ENCODE data around the gene PDLIM5. TPM values are rescaled to one million over a fixed set of nuclear protein-coding genes. Genes with fewer than 3 reads are reported as not detected.
A peak's percentile ranks its signal among the peaks of the same experiment; 100 is the strongest.
"Not testable (repeated sequence)": the region's sequence is repeated elsewhere in the genome, so short reads cannot be mapped to it uniquely, and the experiment has no call there.

PDLIM5 gene, protein sequence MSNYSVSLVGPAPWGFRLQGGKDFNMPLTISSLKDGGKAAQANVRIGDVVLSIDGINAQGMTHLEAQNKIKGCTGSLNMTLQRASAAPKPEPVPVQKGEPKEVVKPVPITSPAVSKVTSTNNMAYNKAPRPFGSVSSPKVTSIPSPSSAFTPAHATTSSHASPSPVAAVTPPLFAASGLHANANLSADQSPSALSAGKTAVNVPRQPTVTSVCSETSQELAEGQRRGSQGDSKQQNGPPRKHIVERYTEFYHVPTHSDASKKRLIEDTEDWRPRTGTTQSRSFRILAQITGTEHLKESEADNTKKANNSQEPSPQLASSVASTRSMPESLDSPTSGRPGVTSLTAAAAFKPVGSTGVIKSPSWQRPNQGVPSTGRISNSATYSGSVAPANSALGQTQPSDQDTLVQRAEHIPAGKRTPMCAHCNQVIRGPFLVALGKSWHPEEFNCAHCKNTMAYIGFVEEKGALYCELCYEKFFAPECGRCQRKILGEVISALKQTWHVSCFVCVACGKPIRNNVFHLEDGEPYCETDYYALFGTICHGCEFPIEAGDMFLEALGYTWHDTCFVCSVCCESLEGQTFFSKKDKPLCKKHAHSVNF
- total RNA-seq: 491 TPM

DNA sequence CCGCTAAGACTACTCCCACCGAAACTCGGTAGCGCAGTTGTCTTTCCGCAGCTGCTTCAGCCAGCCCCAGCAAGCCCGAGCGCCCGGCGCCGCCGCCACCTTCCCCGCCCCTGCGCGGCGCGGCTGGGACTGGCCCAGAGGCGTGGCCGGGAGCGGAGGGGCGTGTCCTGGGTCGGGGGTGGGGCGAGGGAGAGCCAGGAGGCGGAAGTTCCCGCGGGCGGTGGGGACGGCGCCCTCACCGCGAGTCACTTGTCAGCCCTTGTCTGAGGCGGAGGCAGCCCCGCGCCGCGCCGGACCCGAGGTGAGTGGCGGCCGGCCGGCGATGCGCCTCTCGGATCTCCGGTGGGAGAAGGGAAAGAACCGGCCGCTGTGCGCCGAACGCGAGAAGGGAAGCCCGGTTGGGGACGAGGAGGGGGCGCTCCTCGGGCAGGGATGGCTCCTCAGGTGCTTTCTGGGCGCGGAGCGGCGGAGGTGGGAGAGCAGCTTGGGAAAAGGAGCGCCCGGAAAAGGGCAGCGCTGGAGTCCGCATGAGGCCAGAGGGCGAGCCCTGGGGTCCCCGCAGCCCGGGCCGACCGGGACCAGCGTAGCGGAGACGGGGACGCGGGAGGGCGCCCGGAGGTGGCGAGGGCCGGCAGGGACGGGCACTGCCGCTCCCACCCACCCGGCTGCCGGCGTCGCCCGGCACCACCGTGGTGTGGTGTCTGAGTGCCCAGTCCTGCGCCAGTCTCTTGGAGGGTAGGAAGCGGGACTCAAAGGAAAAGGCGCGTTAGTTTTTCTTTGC lies at the start of gene PDLIM5:
Gene PDLIM5 (plus strand): TSS at position 248 of the 781 bp plus-strand sequence. CDS start 3,347 bp downstream, outside the sequence.
- DNase-seq: peak; percentile 96

DNA sequence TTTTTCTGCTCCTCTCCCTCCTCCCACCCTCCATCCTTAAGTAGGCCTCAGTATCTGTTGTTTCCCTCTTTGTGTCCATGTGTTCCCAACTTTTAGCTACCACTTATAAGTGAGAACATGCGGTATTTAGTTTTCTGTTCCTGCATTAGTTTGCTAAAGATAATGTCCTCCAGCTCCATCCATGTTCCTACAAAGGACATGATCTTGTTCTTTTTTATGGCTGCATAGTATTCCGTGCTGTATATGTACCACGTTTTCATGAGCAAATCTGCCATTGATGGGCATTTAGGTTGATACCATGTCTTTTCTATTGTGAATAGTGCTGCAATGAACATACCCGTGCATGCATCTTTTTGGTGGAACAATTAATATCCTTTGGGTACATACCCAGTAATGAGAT lies 49.3 kb upstream of the PDLIM5 start:
- DNase-seq: not testable (repeated sequence)

DNA sequence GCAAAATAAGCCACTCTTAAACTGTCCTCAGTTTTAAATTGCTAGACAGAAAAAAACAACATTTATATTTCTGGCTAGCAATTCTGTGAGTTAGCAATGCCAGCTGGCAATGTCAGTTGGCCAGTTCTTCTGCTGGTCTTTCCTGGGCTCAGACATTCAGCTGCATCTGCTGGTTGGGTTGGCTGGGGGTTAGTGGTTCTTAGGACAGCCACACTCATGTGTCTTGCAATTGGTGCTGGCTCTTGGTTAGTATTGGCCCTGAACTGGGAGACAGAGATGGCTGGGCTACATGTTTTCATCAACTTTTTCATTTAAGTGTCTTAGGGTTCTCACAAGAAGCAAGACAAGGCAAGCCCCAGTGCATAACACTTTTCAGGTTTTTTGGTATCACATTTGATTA lies 48.0 kb upstream of the PDLIM5 start:
- DNase-seq: no peak

DNA sequence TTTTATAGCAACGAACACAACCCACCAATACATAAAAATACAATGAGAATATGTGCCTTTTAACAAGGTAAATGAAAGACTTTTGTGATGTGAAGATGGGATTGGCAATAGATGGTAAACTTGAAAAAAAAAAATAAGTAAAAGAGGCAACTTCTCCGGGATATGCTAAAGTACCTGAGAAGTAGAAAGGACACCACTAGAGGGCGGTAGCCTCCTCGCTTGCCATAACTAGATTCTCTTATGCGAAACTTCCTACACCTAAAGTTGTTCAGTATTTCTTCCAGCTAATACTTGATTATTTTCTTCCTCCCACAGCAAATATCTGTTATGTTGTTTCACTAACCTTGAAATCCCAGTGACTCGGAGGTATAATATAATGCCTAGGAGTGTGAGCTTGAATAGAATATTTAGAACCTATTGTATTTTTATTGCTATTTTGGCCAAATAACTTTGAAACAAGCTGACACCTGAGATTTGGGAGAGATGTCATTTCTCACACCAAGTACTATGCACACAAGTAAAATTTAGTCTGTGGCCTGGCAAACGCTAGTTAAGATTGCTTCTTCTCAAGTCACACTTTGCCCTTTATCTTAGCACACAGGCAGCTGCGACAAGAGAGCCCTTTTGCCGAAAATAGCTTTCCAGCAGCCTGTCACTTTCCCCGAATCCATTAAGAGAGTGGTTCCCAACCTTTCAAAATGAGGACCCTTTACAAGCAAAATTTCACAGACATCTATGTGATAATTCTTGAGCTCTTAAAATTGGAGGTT lies 44.9 kb upstream of the PDLIM5 start:
- DNase-seq: peak; percentile 92

DNA sequence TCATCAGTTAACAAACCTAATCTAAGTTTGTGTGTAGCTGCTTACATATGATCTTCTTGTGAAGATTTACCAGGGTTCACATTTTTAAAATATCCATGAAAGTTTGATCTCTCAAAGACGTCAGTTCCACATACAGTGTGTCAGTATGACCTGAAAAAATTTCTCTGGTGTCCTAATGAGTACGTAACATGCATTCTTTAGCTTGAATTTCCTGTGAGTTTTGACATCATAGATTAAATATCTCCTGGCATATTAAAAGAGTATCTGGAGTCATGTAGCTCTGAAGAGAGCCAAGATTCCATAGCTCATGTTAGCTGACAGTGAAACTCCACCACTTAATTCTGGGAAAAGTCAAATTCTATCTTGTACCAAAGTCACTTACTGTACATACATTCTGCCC lies 43.9 kb upstream of the PDLIM5 start:
- DNase-seq: no peak

DNA sequence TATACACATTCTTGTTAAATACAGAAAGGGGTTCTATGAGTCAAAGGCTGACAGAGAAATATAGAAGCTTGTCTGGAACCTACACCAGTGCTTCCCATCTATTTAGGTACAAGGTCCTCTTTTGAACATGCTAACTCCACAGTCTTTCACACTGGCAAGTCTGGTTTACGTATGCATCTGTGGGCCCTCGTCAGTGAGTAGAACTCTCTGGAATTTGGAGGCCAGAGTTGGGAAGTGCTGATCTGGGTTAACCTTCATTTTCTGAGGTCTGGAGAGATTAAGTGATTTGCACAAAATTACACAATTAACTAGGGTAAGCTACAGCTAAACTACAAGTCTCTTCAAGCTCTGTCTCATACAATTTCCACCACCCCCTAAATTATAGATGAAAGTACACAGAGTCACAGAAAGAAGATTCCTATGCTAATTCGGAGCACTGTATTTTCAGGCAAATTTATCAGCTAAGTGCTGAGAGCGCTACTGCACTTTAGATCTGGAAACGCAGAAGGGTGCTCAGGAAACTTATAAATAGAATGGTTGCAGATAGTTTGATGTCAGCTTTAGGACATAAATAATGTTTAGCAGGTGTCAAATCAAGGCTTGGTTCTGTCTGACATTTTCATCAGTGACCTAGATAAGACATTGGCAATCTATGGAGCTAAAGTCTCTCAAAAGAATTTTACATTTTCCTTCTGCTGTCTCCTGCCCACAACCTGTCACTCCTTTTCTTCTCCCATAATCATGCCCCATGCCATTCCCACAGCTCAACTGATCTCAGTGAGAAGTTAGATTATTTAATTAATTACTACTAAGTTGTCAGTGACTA lies 43.0 kb upstream of the PDLIM5 start:
- DNase-seq: no peak

DNA sequence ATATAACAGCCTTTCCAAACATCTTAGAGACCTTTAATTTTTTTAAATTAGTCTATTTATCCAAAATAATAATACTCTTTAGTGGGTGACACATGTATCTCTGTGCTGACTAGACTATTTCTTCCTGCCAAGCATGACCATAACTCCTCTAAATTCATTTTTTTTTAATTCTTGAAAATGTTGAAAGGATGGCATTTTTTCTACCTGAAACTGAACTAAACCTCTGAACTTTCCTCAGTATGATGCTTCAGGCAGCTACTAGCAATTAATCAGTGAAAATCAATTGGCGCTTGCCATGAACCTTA lies 42.4 kb upstream of the PDLIM5 start:
- DNase-seq: no peak

DNA sequence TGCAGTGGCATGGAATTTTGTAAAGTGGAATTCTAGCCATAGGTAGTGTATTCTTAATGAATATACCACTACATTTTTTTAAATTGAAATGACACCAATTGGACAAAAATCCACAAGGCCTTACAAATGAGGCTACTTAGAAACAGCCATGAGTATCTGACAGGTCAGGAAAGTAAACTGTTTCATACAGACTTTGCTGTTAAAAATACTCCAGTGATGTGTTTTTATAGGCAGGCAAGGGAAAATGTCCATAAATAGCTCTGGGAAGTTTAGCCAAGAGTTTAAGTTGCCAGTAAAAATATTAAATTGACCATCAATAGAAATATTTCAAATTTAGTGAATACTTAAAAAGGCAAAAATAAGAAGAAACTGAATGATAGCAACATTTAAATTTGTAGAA lies 41.8 kb upstream of the PDLIM5 start:
- DNase-seq: peak; percentile 34

DNA sequence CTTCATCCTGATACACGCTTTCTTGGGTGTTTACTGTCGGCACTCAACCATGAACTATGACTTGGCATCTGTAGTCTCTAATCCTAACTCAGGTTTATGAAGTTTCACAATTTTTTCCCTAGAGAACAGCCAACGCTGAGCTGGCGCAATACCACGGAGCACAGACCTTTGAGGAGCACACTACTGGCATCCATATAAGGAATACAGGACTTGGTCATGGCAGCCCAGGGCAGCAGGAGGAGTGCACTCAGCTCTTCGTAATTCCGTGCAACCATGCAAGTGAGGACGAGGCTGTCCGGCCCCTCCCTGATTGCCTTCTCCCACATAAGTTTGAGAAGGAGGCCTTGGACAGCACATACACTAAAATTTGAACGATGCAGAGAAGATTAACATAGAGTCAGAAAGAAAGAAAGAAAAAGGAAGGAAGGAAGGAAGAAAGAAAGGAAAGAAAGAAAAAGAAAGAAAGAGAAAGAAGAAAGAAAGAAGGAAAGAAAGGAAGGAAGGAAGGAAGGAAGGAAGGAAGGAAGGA lies 41.0 kb upstream of the PDLIM5 start:
- DNase-seq: no peak

DNA sequence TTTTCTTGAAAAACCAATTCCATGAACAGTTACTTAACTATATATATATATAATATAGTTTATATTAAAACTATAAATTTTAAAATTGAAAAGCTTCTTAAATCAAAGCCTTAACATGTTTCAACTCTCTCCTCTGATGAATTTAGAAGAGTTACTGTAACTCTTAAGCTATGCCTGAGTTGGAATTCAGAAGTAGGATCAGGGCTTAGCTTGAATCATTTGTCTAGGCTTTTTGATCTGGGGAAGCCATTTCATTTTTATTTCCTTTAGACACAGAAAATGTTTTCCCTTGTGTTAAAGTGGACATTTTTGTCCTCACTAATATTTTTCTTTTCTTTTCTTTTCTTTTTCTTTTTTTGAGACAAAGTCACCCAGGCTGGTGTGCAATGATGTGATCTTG lies 40.4 kb upstream of the PDLIM5 start:
- DNase-seq: no peak

DNA sequence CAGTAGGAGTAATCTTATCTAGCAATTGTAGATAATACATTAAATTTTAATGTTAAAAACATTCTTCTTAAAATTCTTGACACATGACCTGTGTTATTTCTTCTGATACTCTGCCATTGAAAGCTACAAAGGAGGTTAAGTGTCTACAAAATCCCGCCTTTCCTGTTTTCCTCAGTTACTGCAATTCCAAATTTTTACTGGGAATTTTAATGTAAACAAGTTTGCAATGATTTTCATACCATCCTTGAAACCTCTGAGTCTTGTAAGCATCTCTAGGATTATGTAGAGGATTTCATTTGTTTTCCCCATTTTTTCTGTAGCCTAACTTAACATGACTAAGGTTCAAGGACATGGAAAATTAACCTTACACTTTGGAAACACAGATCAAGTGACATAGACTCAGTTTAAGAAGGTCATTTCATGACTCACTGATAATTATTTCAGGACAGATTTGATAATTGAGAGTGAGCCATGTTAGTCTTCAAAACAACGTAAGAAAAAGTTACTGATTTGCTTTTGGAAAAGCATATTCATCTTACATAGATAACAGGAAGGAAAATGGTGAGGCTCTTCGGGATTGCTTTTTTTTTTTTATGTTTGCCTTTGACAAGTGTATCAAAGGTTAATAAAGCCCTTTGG lies 39.6 kb upstream of the PDLIM5 start:
- no peak for DNase-seq

DNA sequence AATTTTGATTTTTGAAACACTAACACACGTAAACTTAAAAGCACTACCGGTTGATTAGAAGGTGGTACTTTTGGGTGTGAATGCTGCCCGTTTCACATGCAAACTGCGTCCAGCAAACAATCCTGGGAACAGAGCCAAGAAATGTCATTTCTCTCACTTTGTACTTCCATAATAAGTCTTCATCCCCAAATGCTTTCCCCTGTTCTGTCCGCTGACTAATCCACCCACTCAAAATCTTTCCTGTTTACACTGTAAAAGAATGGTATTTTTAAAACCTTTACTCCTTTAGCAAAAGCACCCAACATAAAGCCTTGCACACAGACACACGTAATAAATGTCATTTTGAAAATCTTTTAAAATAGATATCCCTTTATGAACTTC lies 39.1 kb upstream of the PDLIM5 start:
- no peak for DNase-seq

DNA sequence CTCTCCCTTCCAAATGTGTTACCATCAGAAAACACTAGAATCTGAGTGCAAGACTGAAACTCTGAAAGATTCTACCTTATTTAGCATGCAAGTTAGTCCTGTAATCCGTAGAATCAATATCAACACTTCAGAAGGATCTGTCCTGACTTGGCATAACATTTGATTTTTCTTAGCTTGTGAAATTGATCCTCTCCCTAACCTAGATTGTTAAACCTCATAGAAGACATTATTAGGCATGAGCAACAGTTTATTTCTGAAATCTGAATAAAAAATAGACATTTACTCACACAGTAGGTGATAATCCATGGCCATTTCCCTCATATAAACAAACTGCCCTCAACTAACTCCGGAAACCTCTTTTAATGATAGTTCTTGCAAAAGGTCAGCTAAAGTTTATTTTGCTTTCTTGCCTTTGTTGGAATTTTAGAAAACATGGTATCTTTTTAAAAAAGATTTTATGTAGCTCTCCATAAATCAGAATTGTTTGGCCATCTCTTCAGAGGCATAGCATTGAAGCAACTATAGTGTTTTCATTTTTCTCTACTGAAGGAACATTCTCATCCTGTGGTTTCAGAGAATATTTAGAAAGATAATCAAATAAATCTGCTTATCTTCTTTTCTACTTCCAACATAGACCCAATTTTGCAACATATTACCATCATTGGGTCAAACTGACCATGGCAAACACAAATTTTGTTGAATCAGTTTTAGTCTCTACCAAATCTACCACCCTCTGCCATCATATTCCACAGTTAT lies 38.5 kb upstream of the PDLIM5 start:
- DNase-seq: no peak

DNA sequence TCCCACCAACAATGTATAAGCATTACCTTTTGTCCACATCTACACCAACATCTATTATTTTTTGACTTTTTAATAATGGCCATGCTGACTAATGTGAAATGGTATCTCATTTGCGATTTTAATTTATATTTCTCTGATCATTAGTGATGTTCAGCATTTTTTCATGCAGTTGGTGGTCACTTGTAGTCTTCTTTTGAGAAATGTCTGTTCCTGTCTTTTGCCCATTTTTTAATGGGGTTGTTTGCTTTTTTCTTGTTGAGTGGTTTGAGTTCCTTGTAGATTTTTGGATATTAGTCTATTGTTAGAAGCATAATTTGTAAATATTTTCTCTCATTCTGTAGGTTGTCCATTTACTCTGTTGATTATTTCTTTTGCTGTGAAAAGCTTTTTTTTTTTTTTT lies 36.8 kb upstream of the PDLIM5 start:
- DNase-seq: no peak

DNA sequence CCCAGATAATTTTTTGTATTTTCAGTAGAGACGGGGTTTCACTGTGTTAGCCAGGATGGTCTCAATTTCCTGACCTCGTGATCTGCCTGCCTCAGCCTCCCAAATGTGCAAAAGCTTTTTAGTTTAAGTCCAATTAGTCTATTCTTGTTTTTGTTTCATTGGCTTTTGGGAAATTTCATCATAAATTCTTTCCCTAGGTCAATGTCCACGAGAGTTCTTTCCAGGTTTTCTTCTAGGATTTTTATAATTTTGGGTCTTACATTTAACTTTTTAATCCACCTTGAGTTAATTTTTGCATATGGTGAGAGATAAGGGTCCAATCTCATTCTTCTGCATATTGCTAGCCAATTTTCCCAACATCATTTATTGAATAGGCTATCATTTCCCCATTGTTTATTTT lies 36.3 kb upstream of the PDLIM5 start:
- DNase-seq: no peak

DNA sequence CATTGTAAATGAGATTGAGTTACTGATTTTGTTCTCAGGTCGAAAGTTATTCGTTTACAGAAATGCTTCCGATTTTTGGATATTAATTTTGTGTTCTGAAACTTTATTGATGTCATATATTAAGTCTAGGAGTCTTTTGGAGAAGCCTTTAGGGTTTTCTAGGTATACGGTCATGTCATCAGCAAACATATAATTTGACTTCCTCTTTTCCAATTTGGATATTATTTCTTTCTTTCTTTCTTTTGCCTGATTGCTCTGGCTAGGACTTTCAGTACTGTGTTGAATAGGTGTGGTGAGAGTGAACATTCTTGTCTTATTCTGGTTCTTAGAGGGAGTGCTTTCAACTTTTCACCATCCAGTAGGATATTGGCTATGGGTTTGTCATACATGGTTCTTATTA lies 35.4 kb upstream of the PDLIM5 start:
- DNase-seq: no peak

DNA sequence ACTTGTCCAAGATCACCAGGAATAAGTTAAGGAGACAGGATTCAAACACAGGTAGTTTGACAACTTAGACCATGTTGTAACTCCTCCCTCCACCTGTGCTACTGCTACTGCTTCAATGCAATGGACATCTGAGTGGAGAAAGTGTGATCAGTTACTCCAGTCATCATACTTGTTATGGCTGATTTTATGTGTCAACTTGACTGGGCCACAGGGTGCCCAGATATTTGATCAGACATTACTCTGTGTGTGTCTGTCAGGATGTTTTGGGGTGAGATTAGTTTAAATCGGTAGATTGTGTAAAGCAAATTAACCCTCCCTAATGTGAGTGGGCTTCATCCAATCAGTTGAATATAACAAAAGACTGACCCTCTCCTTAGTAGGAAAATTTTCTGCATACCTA lies 34.8 kb upstream of the PDLIM5 start:
- DNase-seq: no peak

DNA sequence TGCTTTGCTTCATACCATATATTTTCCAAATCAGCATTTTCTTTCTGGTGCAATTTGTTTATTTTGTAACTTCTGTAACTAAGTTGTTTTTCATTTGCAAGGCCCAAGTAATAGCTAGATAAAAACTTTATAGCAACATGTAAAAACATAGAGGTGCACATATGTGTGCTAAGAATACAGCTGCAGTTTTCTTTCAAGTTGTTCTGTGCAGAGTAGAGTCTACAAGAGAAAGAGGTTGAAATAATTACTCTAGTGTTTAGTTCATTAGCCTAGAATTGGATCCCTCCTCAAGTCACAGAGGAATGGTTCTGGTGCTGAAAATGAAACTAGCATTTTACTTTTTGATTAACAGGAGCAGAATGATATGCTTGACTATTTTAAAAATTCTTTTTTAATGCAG lies 32.2 kb upstream of the PDLIM5 start:
- no peak for DNase-seq

DNA sequence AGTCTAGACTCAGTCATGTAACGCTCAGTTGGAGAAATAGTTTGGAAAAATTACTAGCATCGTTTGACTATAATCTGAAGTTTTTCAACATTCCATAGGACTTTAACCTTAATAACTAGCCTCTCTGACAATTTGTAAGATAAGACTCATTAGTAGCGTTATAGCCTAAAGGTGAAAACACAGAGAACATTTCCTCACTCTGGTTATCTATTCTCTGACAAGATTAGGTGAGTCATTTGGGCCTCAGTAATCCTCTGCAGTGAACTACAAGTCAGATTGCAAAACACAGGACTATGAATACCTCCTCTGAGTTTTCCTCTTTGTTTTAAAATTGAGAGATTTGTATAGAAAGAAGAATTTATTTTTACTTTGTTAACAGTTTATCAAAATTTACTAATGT lies 31.8 kb upstream of the PDLIM5 start:
- DNase-seq: no peak

DNA sequence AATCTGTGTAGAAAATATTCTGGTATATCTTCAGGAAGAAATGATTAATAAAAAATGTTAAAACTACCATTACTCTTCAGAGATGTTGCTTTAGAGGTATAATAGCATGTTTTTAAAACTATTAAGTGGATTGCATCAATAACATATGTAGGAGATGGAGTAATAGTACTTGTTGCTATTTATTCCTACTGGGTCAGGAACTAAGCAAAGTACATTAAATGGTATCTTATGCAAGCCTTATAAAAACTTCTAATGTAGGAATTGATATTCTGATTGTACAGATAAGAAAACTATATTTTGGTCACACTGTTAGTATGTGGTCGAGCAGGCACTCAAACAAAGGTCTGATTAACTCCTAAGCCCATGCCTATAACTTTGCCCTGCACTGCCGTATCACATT lies 31.4 kb upstream of the PDLIM5 start:
- DNase-seq: no peak
